ENCODE data around the gene RBFOX2.
A peak's percentile ranks its signal among the peaks of the same experiment; 100 is the strongest.

The RBFOX2 gene

DNA sequence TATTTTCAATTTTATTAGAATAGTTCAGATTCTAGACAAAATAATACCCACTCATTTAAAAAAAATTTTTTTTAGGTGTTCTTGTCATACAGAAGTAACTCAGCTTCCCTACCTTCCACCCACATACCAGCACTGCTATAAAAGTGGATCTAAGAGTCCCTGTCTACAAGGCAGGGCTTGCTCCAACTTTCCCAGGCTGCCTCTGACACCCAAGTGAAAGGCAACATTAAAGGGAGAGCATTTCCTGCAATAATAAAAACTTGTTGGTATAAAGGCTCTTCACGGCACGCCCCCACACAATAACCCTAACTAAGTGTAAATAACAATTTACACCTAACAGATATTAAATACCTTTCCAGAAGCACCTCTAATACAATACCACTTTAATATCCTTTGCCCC, 183.7 kb downstream of the RBFOX2 start:
- Histone ChIP-seq H3K4me3 (ENCODE audit: low read depth, low read length) (no peak overlapping the region), H3K4me1 (peaks cover 38% of the 10 kb centered on the region), H3K27me3 (no peaks in the 10 kb centered on the region), H3K36me3 (no peaks in the 10 kb centered on the region), H3K9me3 (no peaks in the 10 kb centered on the region)
- no peak for TF ChIP-seq CTCF (IDR thresholded peaks at IDR 0.05; ENCODE audit: low read depth, low read length)
- no peak for DNase-seq

DNA sequence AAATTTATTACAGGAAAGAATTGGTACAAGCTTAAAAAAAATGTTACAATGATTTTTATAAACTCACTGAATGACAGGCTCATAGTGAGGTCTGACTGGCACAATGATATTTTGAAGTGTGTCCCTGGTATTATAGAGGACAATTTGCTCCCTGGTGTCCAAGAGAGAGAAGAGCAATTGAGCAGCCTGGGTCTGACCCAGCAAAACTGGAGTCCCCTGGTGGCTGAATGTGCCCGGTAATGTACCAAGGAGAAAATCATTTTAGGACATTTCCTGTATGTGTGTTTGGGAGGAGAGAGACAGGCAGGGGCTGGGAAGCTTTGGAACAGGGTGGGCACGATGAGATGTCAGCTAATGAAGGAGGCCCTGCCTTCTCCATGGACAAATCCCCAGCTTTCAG, 185.7 kb downstream of the RBFOX2 start:
- H3K4me3 ChIP-seq (ENCODE audit: low read depth, low read length) = no peak overlapping the region
- H3K27me3 ChIP-seq = no peaks in the 10 kb centered on the region
- DNase-seq = peak; percentile 68
- peaks cover 26% of the 10 kb centered on the region for H3K4me1 ChIP-seq
- H3K36me3 ChIP-seq = no peaks in the 10 kb centered on the region
- no peaks in the 10 kb centered on the region for H3K9me3 ChIP-seq
- TF ChIP-seq CTCF (IDR thresholded peaks at IDR 0.05; ENCODE audit: low read depth, low read length) = peak; percentile 89

GRCh38 chr22:35842519-35842913, 186.1 kb downstream of the RBFOX2 start:
- no peaks in the 10 kb centered on the region for H3K9me3 ChIP-seq
- DNase-seq = no peak
- no peak overlapping the region for H3K4me3 ChIP-seq (ENCODE audit: low read depth, low read length)
- H3K27me3 ChIP-seq = no peaks in the 10 kb centered on the region
- H3K4me1 ChIP-seq = peaks cover 26% of the 10 kb centered on the region
- no peak for TF ChIP-seq CTCF (IDR thresholded peaks at IDR 0.05; ENCODE audit: low read depth, low read length)
- H3K36me3 ChIP-seq = no peaks in the 10 kb centered on the region

GRCh38 chr22:35841907-35842518, 186.6 kb downstream of the RBFOX2 start:
- Histone ChIP-seq H3K9me3 (no peaks in the 10 kb centered on the region), H3K27me3 (no peaks in the 10 kb centered on the region), H3K36me3 (no peaks in the 10 kb centered on the region), H3K4me3 (ENCODE audit: low read depth, low read length) (no peak overlapping the region), H3K4me1 (peaks cover 28% of the 10 kb centered on the region)
- TF ChIP-seq CTCF (IDR thresholded peaks at IDR 0.05; ENCODE audit: low read depth, low read length) = no peak
- no peak for DNase-seq

- Histone ChIP-seq H3K36me3 (no peaks in the 10 kb centered on the region), H3K4me1 (peaks cover 25% of the 10 kb centered on the region), H3K4me3 (ENCODE audit: low read depth, low read length) (peak overlapping the region; percentile 85), H3K9me3 (no peaks in the 10 kb centered on the region), H3K27me3 (no peaks in the 10 kb centered on the region)
- no peak for TF ChIP-seq CTCF (IDR thresholded peaks at IDR 0.05; ENCODE audit: low read depth, low read length)
- peak; percentile 94 for DNase-seq
Observed at GRCh38 chr22:35840302-35840739, 188.3 kb downstream of the RBFOX2 start.

GRCh38 chr22:35839841-35840301, 188.8 kb downstream of the RBFOX2 start:
- no peak for TF ChIP-seq CTCF (IDR thresholded peaks at IDR 0.05; ENCODE audit: low read depth, low read length)
- no peaks in the 10 kb centered on the region for H3K27me3 ChIP-seq
- DNase-seq = no peak
- no peaks in the 10 kb centered on the region for H3K36me3 ChIP-seq
- peaks cover 29% of the 10 kb centered on the region for H3K4me1 ChIP-seq
- H3K9me3 ChIP-seq = no peaks in the 10 kb centered on the region
- peak overlapping the region; percentile 85 for H3K4me3 ChIP-seq (ENCODE audit: low read depth, low read length)

Measured in BE2C (cell line).